Naive thymus-derived CD4-positive, alpha-beta T cell (primary cell): ENCODE results near the gene GBGT1. TPM values are rescaled to one million over a fixed set of nuclear protein-coding genes. Genes with fewer than 3 reads are reported as not detected.

Source experiments
- ATAC-seq: fragments of 150-1000 bp; cut with Tn5 transposase; 2 replicates; pipeline ENCODE4 v1.10.0; 2021; ENCODE audit warnings: mild to moderate bottlenecking, moderate library complexity
- CTCF ChIA-PET: fragments of 350-600 bp; sonication (Branson Sonifier 250); formaldehyde crosslinking; loops from one replicate; lab custom pipeline; 2021; ENCODE audit warnings: antibody characterized with exemption; lab: Charles Lee
- POLR2A ChIA-PET: fragments of 350-600 bp; sonication (Branson Sonifier 250); formaldehyde crosslinking; loops from one replicate; lab custom pipeline; 2021; ENCODE audit warnings: antibody characterized with exemption, inconsistent platforms; lab: Charles Lee
- DNase-seq, 9 donors: peaks; one replicate each; pipeline versions ENCODE4 v3.0.0 to v3.0.0-alpha.2; 2020 to 2022; ENCODE audit warnings: mixed read lengths in 1 of 9
- H3K27ac ChIP-seq: one replicate; pipeline ENCODE4 v1.7.0; 2013; ENCODE audit warnings: mild to moderate bottlenecking, low read depth, low read length, moderate library complexity
- H3K27me3 ChIP-seq, 2 donors: one replicate each; pipeline ENCODE4 v1.7.0; 2013; ENCODE audit warnings: low read length in 2 of 2, mild to moderate bottlenecking in 2 of 2, moderate library complexity in 2 of 2; ENCODE audit not compliant: control insufficient read depth in 2 of 2, insufficient read depth in 2 of 2
- H3K36me3 ChIP-seq, 3 experiments: 1 replicate in 2 of 3; 2 replicates in 1 of 3; pipeline ENCODE4 v1.7.0; 2013; ENCODE audit warnings: low read length in 3 of 3, mild to moderate bottlenecking in 3 of 3, moderate library complexity in 1 of 3; ENCODE audit not compliant: insufficient read depth in 3 of 3, control insufficient read depth in 2 of 3
- H3K4me1 ChIP-seq, 2 donors: one replicate each; pipeline ENCODE4 v1.7.0; 2013; ENCODE audit warnings: low read length in 2 of 2, mild to moderate bottlenecking in 2 of 2, moderate library complexity in 1 of 2; ENCODE audit not compliant: control insufficient read depth in 2 of 2, insufficient read depth in 2 of 2
- H3K4me3 ChIP-seq: 2 replicates; pipeline ENCODE4 v1.7.0; 2013; ENCODE audit warnings: mild to moderate bottlenecking, low read length
- H3K9me3 ChIP-seq, 3 experiments: 1 replicate in 2 of 3; 2 replicates in 1 of 3; pipeline ENCODE4 v1.7.0; 2013; ENCODE audit warnings: low read length in 3 of 3; ENCODE audit not compliant: control insufficient read depth in 2 of 3
- H3K27ac Mint-ChIP-seq, 9 donors: one replicate each; pipeline ENCODE4 v1.8.0; 2020 to 2022; ENCODE audit warnings: mixed read lengths in 9 of 9, mild to moderate bottlenecking in 8 of 9, moderate library complexity in 5 of 9, inconsistent platforms in 2 of 9
- H3K27me3 Mint-ChIP-seq, 5 donors: one replicate each; pipeline ENCODE4 v1.8.0; 2021 to 2022; ENCODE audit warnings: mixed read lengths in 5 of 5, mild to moderate bottlenecking in 1 of 5
- H3K36me3 Mint-ChIP-seq, 5 donors: one replicate each; pipeline ENCODE4 v1.8.0; 2020 to 2022; ENCODE audit warnings: mixed read lengths in 5 of 5, mild to moderate bottlenecking in 3 of 5, inconsistent platforms in 1 of 5
- H3K4me1 Mint-ChIP-seq, 7 donors: one replicate each; pipeline ENCODE4 v1.8.0; 2020 to 2022; ENCODE audit warnings: mixed read lengths in 7 of 7, mild to moderate bottlenecking in 3 of 7, inconsistent platforms in 1 of 7
- H3K4me3 Mint-ChIP-seq, 10 donors: one replicate each; pipeline ENCODE4 v1.8.0; 2020 to 2022; ENCODE audit warnings: mild to moderate bottlenecking in 10 of 10, mixed read lengths in 10 of 10, moderate library complexity in 6 of 10, inconsistent platforms in 2 of 10
- H3K9me3 Mint-ChIP-seq, 11 donors: one replicate each; pipeline ENCODE4 v1.8.0; 2020 to 2022; ENCODE audit warnings: mixed read lengths in 11 of 11, mild to moderate bottlenecking in 4 of 11, inconsistent platforms in 1 of 11, moderate library complexity in 1 of 11
- intact Hi-C, 2 donors: fragments of 100-400 bp; cut with micrococcal nuclease; formaldehyde crosslinking; loops; one replicate each; pipeline ENCODE4 v1.15.1; 2023
- polyA plus RNA-seq, 2 donors: library from polyadenylated mRNA; unstranded; fragments of 300-500 nt; fragmentation: Illumina TruSeq; gene quantifications; one replicate each; pipeline ENCODE4 v1.2.3, GENCODE V29; 2021
- total RNA-seq, 6 experiments: library from RNA in 5 of 6; stranded (reverse) in 5 of 6; gene quantifications; 1 replicate in 5 of 6; 2 replicates in 1 of 6; pipeline ENCODE4 v1.2.3 and lab custom pipeline; 2021 to 2026

The GBGT1 gene
- total and polyA plus RNA-seq, 7 experiments from 2014 or later = 0.14 to 14.8 (median 4.8) TPM; not detected in 1

- Histone ChIP-seq H3K36me3 (no peaks in the 10 kb centered on the region), H3K27me3 (no peaks in the 10 kb centered on the region), H3K27ac (peak overlapping the region; percentile 97), H3K4me1 (peaks cover 41 to 49% of the 10 kb centered on the region in 2 donors), H3K9me3 (no peaks in the 10 kb centered on the region), H3K4me3 (peak overlapping the region; percentile 91)
- Mint-ChIP-seq H3K4me1 (peaks cover 14 to 60% (median 49%) of the 10 kb centered on the region in 7 donors), H3K27me3 (no peaks in the 10 kb centered on the region), H3K4me3 (peak overlapping the region; percentile 86 to 97 (median 94)), H3K36me3 (peaks cover 0 to 3% (median 0%) of the 10 kb centered on the region in 5 donors), H3K27ac (peak overlapping the region; percentile 87 to 100 (median 97)), H3K9me3 (no peaks in the 10 kb centered on the region)
- ATAC-seq (peak; percentile 53), DNase-seq (peak; percentile 81 to 89 (median 85))
- intact Hi-C loops = loop anchor here (1.0 to 10.0 kb wide), 14 partner anchors 15 to 1017 kb away; partner anchors contain the start of genes BRD3 (in 1 of the 2), GTF3C5 (in 1 of the 2), RALGDS (in 1 of the 2) and RNU6ATAC (in 1 of the 2)
- ChIA-PET CTCF (interaction anchor here (0.5 to 9.9 kb wide), 13 partner anchors 11 to 357 kb away, joined by 3 to 161 read pairs (median 5); no protein-coding TSS in a partner anchor), POLR2A (interaction anchor here (1.1 to 5.6 kb wide), 8 partner anchors 12 to 117 kb away, joined by 3 to 48 read pairs (median 6); partner anchors contain the start of gene GTF3C5)
Measured at GRCh38 chr9:133147412-133148198, 16.1 kb downstream of the GBGT1 start.

DNA sequence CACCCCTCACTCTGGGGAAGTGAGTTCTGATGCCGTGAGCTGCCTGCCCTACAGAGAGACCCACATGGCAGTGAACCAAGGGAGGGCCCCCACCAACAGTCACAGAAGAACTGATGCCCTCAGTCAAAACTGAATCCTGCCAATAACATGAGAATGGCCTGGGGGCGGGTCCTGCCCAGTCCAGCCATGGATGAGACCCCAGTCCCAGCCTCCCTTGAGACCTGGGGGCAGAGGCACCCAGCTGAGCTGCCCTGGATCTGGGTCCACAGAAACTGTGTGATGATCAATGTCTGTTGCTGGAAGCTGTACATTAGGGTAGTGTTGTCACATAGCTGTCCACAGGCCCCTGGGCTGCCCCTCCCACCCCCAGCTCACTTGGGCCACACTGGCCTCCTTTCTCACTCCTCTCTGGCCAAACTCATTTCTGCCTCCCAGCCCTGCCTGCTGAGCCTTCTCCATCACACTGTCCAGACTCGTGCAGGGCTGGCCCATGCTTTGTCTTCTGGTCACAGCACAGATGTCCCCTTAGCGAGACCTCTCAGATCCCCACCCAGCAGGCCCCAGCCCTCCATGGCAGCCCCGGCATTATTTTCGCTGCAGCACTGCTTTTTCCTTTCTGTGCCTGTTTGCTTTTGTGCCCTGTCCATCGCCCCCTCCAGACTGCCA, 16.8 kb downstream of the GBGT1 start:
- POLR2A ChIA-PET = interaction anchor here (1.1 to 5.6 kb wide), 7 partner anchors 12 to 116 kb away, joined by 3 to 48 read pairs (median 7); partner anchors contain the start of gene GTF3C5
- Mint-ChIP-seq H3K9me3 (no peaks in the 10 kb centered on the region), H3K4me3 (peak overlapping the region in 8 of 10 donors; percentile 17 to 97 (median 93)), H3K27me3 (no peaks in the 10 kb centered on the region), H3K36me3 (peaks cover 0 to 3% (median 0%) of the 10 kb centered on the region in 5 donors), H3K4me1 (peaks cover 21 to 67% (median 56%) of the 10 kb centered on the region in 7 donors), H3K27ac (peak overlapping the region; percentile 87 to 100 (median 97))
- no peaks in the 10 kb centered on the region for H3K27me3 ChIP-seq
- H3K9me3 ChIP-seq = no peaks in the 10 kb centered on the region
- peaks cover 48 to 57% of the 10 kb centered on the region in 2 donors for H3K4me1 ChIP-seq
- ATAC-seq (no peak), DNase-seq (no peak)
- peak overlapping the region; percentile 97 for H3K27ac ChIP-seq
- intact Hi-C loops = loop anchor here (1.0 to 10.0 kb wide), 10 partner anchors 106 to 1018 kb away; partner anchors contain the start of genes RNU6ATAC (in 1 of the 2), SETX (in 1 of the 2), SURF1 (in 1 of the 2) and SURF2 (in 1 of the 2)
- H3K36me3 ChIP-seq = no peaks in the 10 kb centered on the region
- CTCF ChIA-PET = interaction anchor here (0.5 to 9.9 kb wide), 10 partner anchors 11 to 358 kb away, joined by 3 to 161 read pairs (median 5); no protein-coding TSS in a partner anchor
- H3K4me3 ChIP-seq = no peak overlapping the region

GRCh38 chr9:133144904-133145851, 18.5 kb downstream of the GBGT1 start:
- Histone ChIP-seq H3K4me1 (peaks cover 54 to 71% of the 10 kb centered on the region in 2 donors), H3K9me3 (no peaks in the 10 kb centered on the region), H3K4me3 (peak overlapping the region; percentile 34), H3K27me3 (no peaks in the 10 kb centered on the region), H3K27ac (peak overlapping the region; percentile 61), H3K36me3 (no peaks in the 10 kb centered on the region)
- Mint-ChIP-seq H3K36me3 (peaks cover 0 to 3% (median 0%) of the 10 kb centered on the region in 5 donors), H3K27me3 (no peaks in the 10 kb centered on the region), H3K4me1 (peaks cover 28 to 74% (median 65%) of the 10 kb centered on the region in 7 donors), H3K4me3 (peak overlapping the region; percentile 33 to 88 (median 84)), H3K27ac (peak overlapping the region; percentile 74 to 100 (median 92)), H3K9me3 (no peaks in the 10 kb centered on the region)
- CTCF ChIA-PET = interaction anchor here (1.0 to 9.9 kb wide), 14 partner anchors 11 to 123 kb away, joined by 3 to 161 read pairs (median 10); partner anchors contain the start of gene GTF3C5
- DNase-seq = no peak
- ATAC-seq = no peak
- POLR2A ChIA-PET = interaction anchor here (0.6 to 5.6 kb wide), 13 partner anchors 12 to 114 kb away, joined by 3 to 65 read pairs (median 6); partner anchors contain the start of gene GTF3C5
- intact Hi-C loops = loop anchor here (1.0 to 10.0 kb wide), 10 partner anchors 12 to 1020 kb away; partner anchors contain the start of genes RALGDS (in 2 of the 2), RNU6ATAC (in 1 of the 2), SETX (in 1 of the 2) and SURF1 (in 1 of the 2)

- intact Hi-C loops = loop anchor here (1.0 to 10.0 kb wide), 8 partner anchors 11 to 1020 kb away; partner anchors contain the start of genes RALGDS (in 2 of the 2), RNU6ATAC (in 1 of the 2), SETX (in 1 of the 2) and TSC1 (in 1 of the 2)
- Mint-ChIP-seq H3K4me3 (peak overlapping the region; percentile 70 to 88 (median 84)), H3K27ac (peak overlapping the region; percentile 87 to 96 (median 92)), H3K36me3 (peaks cover 0 to 3% (median 0%) of the 10 kb centered on the region in 5 donors), H3K9me3 (no peaks in the 10 kb centered on the region), H3K4me1 (peaks cover 28 to 74% (median 65%) of the 10 kb centered on the region in 7 donors), H3K27me3 (no peaks in the 10 kb centered on the region)
- Histone ChIP-seq H3K4me1 (peaks cover 51 to 71% of the 10 kb centered on the region in 2 donors), H3K4me3 (peak overlapping the region; percentile 34), H3K36me3 (no peaks in the 10 kb centered on the region), H3K27ac (peak overlapping the region; percentile 70), H3K9me3 (no peaks in the 10 kb centered on the region), H3K27me3 (no peaks in the 10 kb centered on the region)
- DNase-seq (peak; percentile 81 to 92 (median 86)), ATAC-seq (peak; percentile 69)
- ChIA-PET CTCF (interaction anchor here (0.5 to 9.9 kb wide), 22 partner anchors 10 to 676 kb away, joined by 3 to 161 read pairs (median 5); partner anchors contain the start of genes GTF3C5 and RALGDS), POLR2A (interaction anchor here (0.7 to 3.1 kb wide), 13 partner anchors 11 to 512 kb away, joined by 3 to 65 read pairs (median 4); partner anchors contain the start of genes GTF3C5 and RALGDS)
Measured at GRCh38 chr9:133144142-133144903, 19.4 kb downstream of the GBGT1 start.
